DMS153 treated with DMSO at 0.1 percent for 48 hours (cell line): ENCODE data around the gene LBX1.

Experiments
- DNase-seq: peaks from one replicate; lab custom pipeline; 2025; ENCODE audit not compliant: unreplicated experiment; lab: John Stamatoyannopoulos, UW

LBX1 gene

GRCh38 chr10:101229266-101230182, at the start of gene LBX1:
Gene LBX1 (minus strand): TSS chr10:101229463. CDS start chr10:101228815, 648 bp downstream.
- no peak for DNase-seq

GRCh38 chr10:101273741-101274140, 44.5 kb upstream of the LBX1 start:
- DNase-seq = no peak

- DNase-seq = no peak
These were observed 44.1 kb upstream of the LBX1 start for GRCh38 chr10:101273330-101273729.

- peak; percentile 84 for DNase-seq
These were observed 43.1 kb upstream of the LBX1 start for GRCh38 chr10:101272229-101272868.

GRCh38 chr10:101270763-101271162, 41.5 kb upstream of the LBX1 start:
- DNase-seq = no peak

- DNase-seq = no peak
These were observed 38.5 kb upstream of the LBX1 start for GRCh38 chr10:101267776-101268175.

- no peak for DNase-seq
These were observed 38.0 kb upstream of the LBX1 start for GRCh38 chr10:101267290-101267680.

GRCh38 chr10:101266381-101267289, 37.4 kb upstream of the LBX1 start:
- DNase-seq = no peak

GRCh38 chr10:101263150-101263752, 34.0 kb upstream of the LBX1 start:
- DNase-seq = no peak

GRCh38 chr10:101262147-101262546, 32.9 kb upstream of the LBX1 start:
- DNase-seq = no peak

- DNase-seq = no peak
These were observed 32.4 kb upstream of the LBX1 start for GRCh38 chr10:101261702-101262101.

- no peak for DNase-seq
These were observed 31.7 kb upstream of the LBX1 start for GRCh38 chr10:101260764-101261481.

GRCh38 chr10:101258179-101258885, 29.1 kb upstream of the LBX1 start:
- DNase-seq = no peak

GRCh38 chr10:101257491-101257890, 28.2 kb upstream of the LBX1 start:
- no peak for DNase-seq

GRCh38 chr10:101257084-101257483, 27.8 kb upstream of the LBX1 start:
- no peak for DNase-seq

GRCh38 chr10:101256387-101256786, 27.1 kb upstream of the LBX1 start:
- no peak for DNase-seq

GRCh38 chr10:101250136-101250535, 20.9 kb upstream of the LBX1 start:
- DNase-seq = no peak

- DNase-seq = no peak
These were observed 19.9 kb upstream of the LBX1 start for GRCh38 chr10:101249171-101249581.

GRCh38 chr10:101246639-101247038, 17.4 kb upstream of the LBX1 start:
- DNase-seq = no peak
